ENCODE data around the gene KAT2A.

DNA sequence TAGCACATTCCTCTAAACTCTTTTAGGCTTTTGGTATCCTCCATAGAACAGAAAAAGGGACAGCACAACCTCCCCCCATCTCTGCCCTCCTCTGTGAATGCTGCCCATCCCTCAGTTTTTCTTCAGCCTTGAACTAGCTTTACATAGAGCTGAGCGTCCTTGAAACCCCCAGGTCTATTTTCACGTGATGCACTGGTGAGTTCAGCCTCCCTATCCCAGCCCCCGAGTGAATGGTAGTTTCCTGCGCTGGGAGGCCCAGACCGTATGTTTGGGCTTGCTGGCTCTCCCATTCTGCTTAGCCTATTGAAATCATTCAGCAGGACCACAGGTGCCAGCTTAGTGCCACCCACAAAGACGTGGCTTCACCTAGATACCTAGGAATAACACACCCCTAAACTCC, 45.4 kb downstream of the KAT2A start:
- TF ChIP-seq, protein P1, sequence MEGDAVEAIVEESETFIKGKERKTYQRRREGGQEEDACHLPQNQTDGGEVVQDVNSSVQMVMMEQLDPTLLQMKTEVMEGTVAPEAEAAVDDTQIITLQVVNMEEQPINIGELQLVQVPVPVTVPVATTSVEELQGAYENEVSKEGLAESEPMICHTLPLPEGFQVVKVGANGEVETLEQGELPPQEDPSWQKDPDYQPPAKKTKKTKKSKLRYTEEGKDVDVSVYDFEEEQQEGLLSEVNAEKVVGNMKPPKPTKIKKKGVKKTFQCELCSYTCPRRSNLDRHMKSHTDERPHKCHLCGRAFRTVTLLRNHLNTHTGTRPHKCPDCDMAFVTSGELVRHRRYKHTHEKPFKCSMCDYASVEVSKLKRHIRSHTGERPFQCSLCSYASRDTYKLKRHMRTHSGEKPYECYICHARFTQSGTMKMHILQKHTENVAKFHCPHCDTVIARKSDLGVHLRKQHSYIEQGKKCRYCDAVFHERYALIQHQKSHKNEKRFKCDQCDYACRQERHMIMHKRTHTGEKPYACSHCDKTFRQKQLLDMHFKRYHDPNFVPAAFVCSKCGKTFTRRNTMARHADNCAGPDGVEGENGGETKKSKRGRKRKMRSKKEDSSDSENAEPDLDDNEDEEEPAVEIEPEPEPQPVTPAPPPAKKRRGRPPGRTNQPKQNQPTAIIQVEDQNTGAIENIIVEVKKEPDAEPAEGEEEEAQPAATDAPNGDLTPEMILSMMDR (IDR thresholded peaks at IDR 0.05), result no peak
- TF ChIP-seq POLR2A (IDR thresholded peaks at IDR 0.05), result no peak
